Measurements from ENCODE around the gene PDE3A. TPM values are rescaled to one million over a fixed set of nuclear protein-coding genes. Genes with fewer than 3 reads are reported as not detected.

The PDE3A gene
- total RNA-seq, 1 experiment from 2014 or later, result 0.40 TPM

GRCh38 chr12:20695232-20695631 is 326.9 kb downstream of the PDE3A start, which contains the start of gene SLCO1C1:
Gene SLCO1C1, plus strand, starts transcription at chr12:20695332. Its CDS starts 4,245 bp downstream, at chr12:20699577.
- no peak for DNase-seq (ENCODE audit: low read depth)

DNA sequence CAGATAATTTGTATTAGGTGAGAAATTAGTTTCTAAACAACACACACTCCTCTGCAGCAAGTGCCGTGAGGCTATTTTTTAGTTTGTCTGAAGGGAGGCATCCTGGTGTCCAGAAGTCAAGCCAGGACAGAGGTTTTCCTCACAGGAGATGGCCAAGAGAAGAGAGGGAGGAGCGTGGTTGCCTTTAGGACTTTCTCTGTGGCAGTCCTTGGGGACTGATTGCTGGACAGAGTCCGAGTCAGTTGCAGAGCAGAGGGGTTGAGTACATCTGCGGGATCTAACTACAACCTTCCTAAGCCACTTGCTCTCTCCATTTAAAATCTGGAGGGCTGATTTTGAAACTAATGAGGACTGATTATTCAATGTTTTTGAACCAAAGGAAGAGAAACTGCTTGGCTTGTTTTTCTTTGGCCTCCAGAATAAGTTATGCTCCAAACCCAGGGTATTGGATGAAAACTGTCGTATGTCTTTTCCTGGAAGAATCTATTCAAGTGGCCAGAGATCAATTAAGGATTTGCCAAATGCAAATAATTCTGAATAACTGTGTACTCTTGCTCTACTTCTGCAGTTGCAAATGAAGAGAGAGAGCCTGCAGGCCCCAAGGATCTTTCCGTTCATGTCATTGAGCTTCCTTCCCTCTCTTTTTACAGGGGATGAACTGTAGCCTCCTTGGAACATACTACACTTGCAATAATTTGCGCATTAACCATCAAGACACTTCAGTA is 328.0 kb downstream of the PDE3A start:
- no peak for DNase-seq (ENCODE audit: low read depth)

GRCh38 chr12:20701106-20701505 is 332.8 kb downstream of the PDE3A start:
- DNase-seq (ENCODE audit: low read depth), result no peak

DNA sequence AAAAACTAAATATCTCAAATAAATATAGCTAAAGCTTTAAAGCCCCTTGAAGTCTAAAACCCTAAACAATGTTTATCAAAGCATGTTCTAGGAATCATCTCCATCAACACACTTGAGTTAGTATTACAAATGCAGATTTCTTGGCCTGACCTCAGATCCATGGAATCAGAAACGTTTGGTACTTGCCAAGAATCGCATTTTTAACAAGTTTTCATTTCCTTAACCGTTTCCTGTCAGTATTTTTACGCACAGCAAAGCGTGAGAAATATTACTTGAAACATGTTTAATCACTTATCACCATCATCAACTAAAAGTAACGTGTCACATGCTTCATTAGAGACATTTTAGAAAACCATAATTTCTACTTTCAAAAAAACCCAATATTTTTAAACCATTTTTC is 336.5 kb downstream of the PDE3A start:
- DNase-seq (ENCODE audit: low read depth), result no peak

- DNase-seq (ENCODE audit: low read depth), result no peak
Observed at GRCh38 chr12:20711846-20712245, 343.5 kb downstream of the PDE3A start.

- DNase-seq (ENCODE audit: low read depth), result no peak
Observed at GRCh38 chr12:20716037-20716436, 347.7 kb downstream of the PDE3A start.

- no peak for DNase-seq (ENCODE audit: low read depth)
Observed at GRCh38 chr12:20716985-20717384, 348.6 kb downstream of the PDE3A start.

DNA sequence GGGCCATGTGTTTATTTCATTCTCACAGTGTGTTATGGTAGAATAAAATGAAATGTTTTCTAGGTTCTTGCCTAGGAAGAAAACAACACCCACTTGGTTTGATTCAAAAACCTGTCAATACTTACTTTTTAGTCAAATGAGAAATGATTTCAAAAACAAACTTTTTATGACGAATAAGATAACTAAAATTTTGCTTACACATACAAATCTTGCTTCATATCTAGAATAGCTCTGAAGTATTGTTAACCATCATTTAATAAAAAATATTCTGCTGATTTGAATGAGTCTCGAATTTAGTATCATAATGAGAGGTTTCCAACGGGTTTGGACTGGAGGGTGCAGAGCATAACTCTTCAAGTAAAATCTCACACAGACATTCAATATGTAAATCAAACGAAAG is 350.0 kb downstream of the PDE3A start:
- DNase-seq (ENCODE audit: low read depth), result no peak

DNA sequence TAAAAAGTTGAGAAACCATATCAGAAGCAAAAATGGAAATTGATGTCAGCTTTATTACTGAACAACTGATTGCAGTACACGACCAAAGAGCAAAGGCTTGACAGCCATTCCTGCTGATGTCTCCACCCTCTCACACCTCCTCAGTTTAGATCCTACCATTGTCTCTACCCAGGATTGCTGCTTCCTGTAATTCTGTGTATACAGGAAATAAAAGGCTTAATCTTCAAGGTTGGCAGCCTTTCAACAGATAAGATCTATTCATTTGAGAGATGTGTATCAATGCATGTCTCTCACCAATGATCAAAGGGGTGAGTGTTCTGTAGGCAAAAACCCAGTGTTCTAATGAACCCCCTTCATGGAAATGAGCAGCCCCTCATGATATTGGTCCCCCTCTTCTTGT is 353.8 kb downstream of the PDE3A start:
- no peak for DNase-seq (ENCODE audit: low read depth)

- no peak for DNase-seq (ENCODE audit: low read depth)
Observed at GRCh38 chr12:20731274-20731673, 362.9 kb downstream of the PDE3A start.
